ENCODE data around the gene HOXA4. TPM values are rescaled to one million over a fixed set of nuclear protein-coding genes. Genes with fewer than 3 reads are reported as not detected.
A peak's percentile ranks its signal among the peaks of the same experiment; 100 is the strongest.

Gene HOXA4
- total RNA-seq, 1 donor from 2014 or later: not detected

GRCh38 chr7:27157702-27158431 lies 27.3 kb upstream of the HOXA4 start:
- Mint-ChIP-seq H3K27ac (ENCODE audit: unreplicated experiment) (no peak overlapping the region), H3K27me3 (ENCODE audit: unreplicated experiment) (peaks cover 52% of the 10 kb centered on the region), H3K4me1 (ENCODE audit: low read depth, unreplicated experiment) (peaks cover 2% of the 10 kb centered on the region), H3K36me3 (ENCODE audit: unreplicated experiment) (peaks cover 15% of the 10 kb centered on the region), H3K9me3 (ENCODE audit: unreplicated experiment) (peaks cover 20% of the 10 kb centered on the region), H3K4me3 (ENCODE audit: unreplicated experiment) (no peak overlapping the region)
- no peak for DNase-seq
- TF ChIP-seq CTCF (IDR thresholded peaks at IDR 0.05; ENCODE audit: partially characterized antibody, unreplicated experiment): no peak

- DNase-seq: no peak
- TF ChIP-seq CTCF (IDR thresholded peaks at IDR 0.05; ENCODE audit: partially characterized antibody, unreplicated experiment): no peak
- Mint-ChIP-seq H3K36me3 (ENCODE audit: unreplicated experiment) (peaks cover 15% of the 10 kb centered on the region), H3K27me3 (ENCODE audit: unreplicated experiment) (peaks cover 49% of the 10 kb centered on the region), H3K9me3 (ENCODE audit: unreplicated experiment) (peaks cover 20% of the 10 kb centered on the region), H3K4me3 (ENCODE audit: unreplicated experiment) (peak overlapping the region; percentile 30), H3K27ac (ENCODE audit: unreplicated experiment) (no peak overlapping the region), H3K4me1 (ENCODE audit: low read depth, unreplicated experiment) (peaks cover 2% of the 10 kb centered on the region)
These were observed 26.6 kb upstream of the HOXA4 start for GRCh38 chr7:27156916-27157701.

- no peak for TF ChIP-seq CTCF (IDR thresholded peaks at IDR 0.05; ENCODE audit: partially characterized antibody, unreplicated experiment)
- Mint-ChIP-seq H3K27me3 (ENCODE audit: unreplicated experiment) (peaks cover 54% of the 10 kb centered on the region), H3K9me3 (ENCODE audit: unreplicated experiment) (peaks cover 20% of the 10 kb centered on the region), H3K4me3 (ENCODE audit: unreplicated experiment) (peak within 1 kb of the TSS; percentile 88), H3K4me1 (ENCODE audit: low read depth, unreplicated experiment) (peaks cover 2% of the 10 kb centered on the region), H3K27ac (ENCODE audit: unreplicated experiment) (peak within 1 kb of the TSS; percentile 38), H3K36me3 (ENCODE audit: unreplicated experiment) (peaks cover 15% of the 10 kb centered on the region)
- DNase-seq: no peak
These were observed 25.9 kb upstream of the HOXA4 start, which contains the start of gene HOXA7 for GRCh38 chr7:27156508-27156898. Gene HOXA7 (minus strand): TSS chr7:27156675. CDS start chr7:27156545, 130 bp downstream.

- H3K4me1 Mint-ChIP-seq (ENCODE audit: low read depth, unreplicated experiment): peaks cover 2% of the 10 kb centered on the region
- no peak for TF ChIP-seq CTCF (IDR thresholded peaks at IDR 0.05; ENCODE audit: partially characterized antibody, unreplicated experiment)
- DNase-seq: no peak
- peaks cover 58% of the 10 kb centered on the region for H3K27me3 Mint-ChIP-seq (ENCODE audit: unreplicated experiment)
- peaks cover 20% of the 10 kb centered on the region for H3K9me3 Mint-ChIP-seq (ENCODE audit: unreplicated experiment)
- peaks cover 15% of the 10 kb centered on the region for H3K36me3 Mint-ChIP-seq (ENCODE audit: unreplicated experiment)
- peak overlapping the region; percentile 88 for H3K4me3 Mint-ChIP-seq (ENCODE audit: unreplicated experiment)
- peak overlapping the region; percentile 38 for H3K27ac Mint-ChIP-seq (ENCODE audit: unreplicated experiment)
These were observed 25.4 kb upstream of the HOXA4 start for GRCh38 chr7:27155816-27156507.
